ENCODE data around the gene RBM28. TPM values are rescaled to one million over a fixed set of nuclear protein-coding genes. Genes with fewer than 3 reads are reported as not detected.

RBM28 gene
- total RNA-seq, 2 donors from 2014 or later = 43.4 to 51.3 TPM

GRCh38 chr7:128379900-128380479, 36.3 kb upstream of the RBM28 start:
- DNase-seq (ENCODE audit: low spot score in 2 of 2) (no peak), ATAC-seq (no peak)
- Mint-ChIP-seq H3K9me3 (no peaks in the 10 kb centered on the region), H3K27ac (peak overlapping the region in 1 of 2 donors; percentile 11), H3K36me3 (no peaks in the 10 kb centered on the region)

- ATAC-seq = no peak
- no peak for DNase-seq (ENCODE audit: low spot score in 2 of 2)
- Mint-ChIP-seq H3K27ac (no peak overlapping the region), H3K9me3 (no peaks in the 10 kb centered on the region), H3K36me3 (no peaks in the 10 kb centered on the region)
Observed at GRCh38 chr7:128378637-128379036, 34.9 kb upstream of the RBM28 start.

- DNase-seq (ENCODE audit: low spot score in 2 of 2) = no peak
Observed at GRCh38 chr7:128376077-128376476, 32.4 kb upstream of the RBM28 start.

GRCh38 chr7:128374041-128374440, 30.3 kb upstream of the RBM28 start:
- no peaks in the 10 kb centered on the region for H3K36me3 Mint-ChIP-seq
- ATAC-seq (no peak), DNase-seq (ENCODE audit: low spot score in 2 of 2) (no peak)
- H3K9me3 Mint-ChIP-seq = no peaks in the 10 kb centered on the region
- H3K27ac Mint-ChIP-seq = no peak overlapping the region

More at GRCh38 chr7:128376077-128376476, 32.4 kb upstream of the RBM28 start:
- no peak overlapping the region for H3K27ac Mint-ChIP-seq
- no peaks in the 10 kb centered on the region for H3K36me3 Mint-ChIP-seq
- ATAC-seq = no peak
- no peaks in the 10 kb centered on the region for H3K9me3 Mint-ChIP-seq

GRCh38 chr7:128373606-128374005, 29.9 kb upstream of the RBM28 start:
- ATAC-seq = no peak
- Mint-ChIP-seq H3K27ac (no peak overlapping the region), H3K36me3 (no peaks in the 10 kb centered on the region), H3K9me3 (no peaks in the 10 kb centered on the region)
- no peak for DNase-seq (ENCODE audit: low spot score in 2 of 2)

- ATAC-seq (no peak), DNase-seq (ENCODE audit: low spot score in 2 of 2) (no peak)
- no peaks in the 10 kb centered on the region for H3K9me3 Mint-ChIP-seq
- H3K27ac Mint-ChIP-seq = no peak overlapping the region
- H3K36me3 Mint-ChIP-seq = no peaks in the 10 kb centered on the region
Observed at GRCh38 chr7:128370491-128370890, 26.8 kb upstream of the RBM28 start.

- DNase-seq (ENCODE audit: low spot score in 2 of 2) (no peak), ATAC-seq (no peak)
- Mint-ChIP-seq H3K9me3 (no peaks in the 10 kb centered on the region), H3K36me3 (peaks cover 0 to 4% of the 10 kb centered on the region in 2 donors), H3K27ac (no peak overlapping the region)
Observed at GRCh38 chr7:128366986-128367385, 23.3 kb upstream of the RBM28 start.

GRCh38 chr7:128366300-128366699, 22.6 kb upstream of the RBM28 start:
- H3K9me3 Mint-ChIP-seq = no peaks in the 10 kb centered on the region

GRCh38 chr7:128365432-128365831, 21.7 kb upstream of the RBM28 start:
- Mint-ChIP-seq H3K9me3 (no peaks in the 10 kb centered on the region), H3K36me3 (peaks cover 0 to 8% of the 10 kb centered on the region in 2 donors), H3K27ac (no peak overlapping the region)
- DNase-seq (ENCODE audit: low spot score in 2 of 2) (no peak), ATAC-seq (no peak)

More at GRCh38 chr7:128366300-128366699, 22.6 kb upstream of the RBM28 start:
- DNase-seq (ENCODE audit: low spot score in 2 of 2) = no peak
- ATAC-seq = no peak
- peaks cover 0 to 8% of the 10 kb centered on the region in 2 donors for H3K36me3 Mint-ChIP-seq
- H3K27ac Mint-ChIP-seq = no peak overlapping the region

- DNase-seq (ENCODE audit: low spot score in 2 of 2) (no peak), ATAC-seq (no peak)
- Mint-ChIP-seq H3K9me3 (no peaks in the 10 kb centered on the region), H3K27ac (no peak overlapping the region), H3K36me3 (peaks cover 0 to 8% of the 10 kb centered on the region in 2 donors)
Observed at GRCh38 chr7:128364166-128364870, 20.6 kb upstream of the RBM28 start.

GRCh38 chr7:128363261-128363721, 19.6 kb upstream of the RBM28 start:
- H3K36me3 Mint-ChIP-seq = peaks cover 0 to 8% of the 10 kb centered on the region in 2 donors
- no peak for ATAC-seq
- H3K9me3 Mint-ChIP-seq = no peaks in the 10 kb centered on the region
- no peak overlapping the region for H3K27ac Mint-ChIP-seq
- DNase-seq (ENCODE audit: low spot score in 2 of 2) = no peak

- peak overlapping the region in 1 of 2 donors; percentile 39 for H3K27ac Mint-ChIP-seq
- DNase-seq (ENCODE audit: low spot score in 2 of 2) = no peak
- ATAC-seq = peak; percentile 91 to 93
Observed at GRCh38 chr7:128362670-128363069, 19.0 kb upstream of the RBM28 start.

GRCh38 chr7:128361411-128362379, 18.0 kb upstream of the RBM28 start, which contains the start of gene PRRT4:
Gene PRRT4 (minus strand): TSS chr7:128361690.
- H3K9me3 Mint-ChIP-seq = no peaks in the 10 kb centered on the region
- peak within 1 kb of the TSS in 1 of 2 donors; percentile 39 for H3K27ac Mint-ChIP-seq
- peaks cover 0 to 8% of the 10 kb centered on the region in 2 donors for H3K36me3 Mint-ChIP-seq
- DNase-seq (ENCODE audit: low spot score in 2 of 2) = peak in 1 of 2 donors; percentile 45
- ATAC-seq = peak; percentile 44 to 58

More at GRCh38 chr7:128362670-128363069, 19.0 kb upstream of the RBM28 start:
- H3K9me3 Mint-ChIP-seq = no peaks in the 10 kb centered on the region
- H3K36me3 Mint-ChIP-seq = peaks cover 0 to 8% of the 10 kb centered on the region in 2 donors

- H3K27ac Mint-ChIP-seq = no peak overlapping the region
- no peak for ATAC-seq
- H3K9me3 Mint-ChIP-seq = no peaks in the 10 kb centered on the region
- DNase-seq (ENCODE audit: low spot score in 2 of 2) = no peak
- H3K36me3 Mint-ChIP-seq = peaks cover 0 to 8% of the 10 kb centered on the region in 2 donors
Observed at GRCh38 chr7:128360359-128360678, 16.6 kb upstream of the RBM28 start.

GRCh38 chr7:128359939-128360338, 16.2 kb upstream of the RBM28 start:
- Mint-ChIP-seq H3K27ac (no peak overlapping the region), H3K9me3 (no peaks in the 10 kb centered on the region), H3K36me3 (peaks cover 0 to 8% of the 10 kb centered on the region in 2 donors)
- no peak for ATAC-seq
- no peak for DNase-seq (ENCODE audit: low spot score in 2 of 2)

- ATAC-seq (no peak), DNase-seq (ENCODE audit: low spot score in 2 of 2) (no peak)
- no peak overlapping the region for H3K27ac Mint-ChIP-seq
- H3K9me3 Mint-ChIP-seq = no peaks in the 10 kb centered on the region
- peaks cover 0 to 8% of the 10 kb centered on the region in 2 donors for H3K36me3 Mint-ChIP-seq
Observed at GRCh38 chr7:128359336-128359735, 15.6 kb upstream of the RBM28 start.

GRCh38 chr7:128358233-128358632, 14.5 kb upstream of the RBM28 start:
- DNase-seq (ENCODE audit: low spot score in 2 of 2) (no peak), ATAC-seq (no peak)
- Mint-ChIP-seq H3K27ac (no peak overlapping the region), H3K9me3 (no peaks in the 10 kb centered on the region), H3K36me3 (peaks cover 0 to 8% of the 10 kb centered on the region in 2 donors)
